ENCODE data around the gene SYNJ1. TPM values are rescaled to one million over a fixed set of nuclear protein-coding genes. Genes with fewer than 3 reads are reported as not detected.
"Not testable (repeated sequence)": the region's sequence is repeated elsewhere in the genome, so short reads cannot be mapped to it uniquely, and the experiment has no call there.

The SYNJ1 gene
- total and polyA plus RNA-seq, 4 donors: 7.4 to 17.5 (median 11.8) TPM

GRCh38 chr21:32739946-32740345 lies 12.1 kb upstream of the SYNJ1 start:
- Histone ChIP-seq H3K9ac (ENCODE audit: insufficient read depth in 1 of 2, low read length in 2 of 2) (no peak overlapping the region), H3K4me1 (ENCODE audit: control insufficient read depth in 5 of 5, insufficient read depth in 5 of 5, low read length in 5 of 5) (no peaks in the 10 kb centered on the region), H3K36me3 (ENCODE audit: control insufficient read depth in 4 of 4, insufficient read depth in 4 of 4, low read length in 4 of 4) (peaks cover 12 to 41% (median 28%) of the 10 kb centered on the region in 4 donors), H3K27me3 (ENCODE audit: control insufficient read depth in 3 of 3, insufficient read depth in 3 of 3, low read length in 2 of 3) (no peaks in the 10 kb centered on the region), H3K27ac (ENCODE audit: low read depth in 1 of 2, low read length in 1 of 2) (no peak overlapping the region), H3K9me3 (ENCODE audit: control insufficient read depth in 4 of 4, insufficient read depth in 3 of 4, low read length in 3 of 4) (no peaks in the 10 kb centered on the region), H3K4me3 (no peak overlapping the region)
- ATAC-seq (ENCODE audit: insufficient read depth, low FRiP score) (no peak), DNase-seq (no peak)
- WGBS, 2 donors: 94 to 95% methylated on average over 2 of the region's 2 CpGs
- TF ChIP-seq CTCF (IDR thresholded peaks at IDR 0.05; ENCODE audit: control extremely low read depth, extremely low read depth): no peak

- not testable (repeated sequence) for H3K4me1 ChIP-seq (ENCODE audit: control insufficient read depth in 5 of 5, insufficient read depth in 5 of 5, low read length in 5 of 5); H3K9me3 ChIP-seq (ENCODE audit: control insufficient read depth in 4 of 4, insufficient read depth in 3 of 4, low read length in 3 of 4); H3K9ac ChIP-seq (ENCODE audit: insufficient read depth in 1 of 2, low read length in 2 of 2); H3K27me3 ChIP-seq (ENCODE audit: control insufficient read depth in 3 of 3, insufficient read depth in 3 of 3, low read length in 2 of 3); DNase-seq; ATAC-seq (ENCODE audit: insufficient read depth, low FRiP score); H3K4me3 ChIP-seq; H3K27ac ChIP-seq (ENCODE audit: low read depth in 1 of 2, low read length in 1 of 2)
- H3K36me3 ChIP-seq (ENCODE audit: control insufficient read depth in 4 of 4, insufficient read depth in 4 of 4, low read length in 4 of 4): peaks cover 7 to 31% (median 19%) of the 10 kb centered on the region in 4 donors
- WGBS, 2 donors: 88 to 89% methylated on average over 4 of the region's 4 CpGs
These were observed 8.3 kb upstream of the SYNJ1 start for GRCh38 chr21:32736083-32736482.

DNA sequence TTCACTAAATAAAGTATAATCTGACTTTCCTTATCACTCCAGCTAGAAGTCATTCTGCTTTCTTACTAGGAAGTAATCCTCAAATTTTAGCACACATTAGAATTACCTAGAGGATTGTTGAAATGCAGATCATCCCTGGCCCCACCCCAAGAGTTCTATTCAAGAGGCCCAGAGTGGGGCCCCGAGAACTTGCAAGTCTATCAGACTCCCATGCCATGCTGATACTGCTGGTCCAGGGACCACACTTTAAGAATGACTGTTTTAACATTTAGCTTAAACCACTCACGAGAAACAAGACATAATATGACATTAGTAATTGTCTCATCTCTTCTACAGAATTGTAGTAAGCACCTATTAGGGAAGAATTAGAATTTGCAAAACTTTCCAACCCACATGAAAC lies 7.7 kb upstream of the SYNJ1 start:
- ATAC-seq (ENCODE audit: insufficient read depth, low FRiP score): no peak
- no peak for TF ChIP-seq CTCF (IDR thresholded peaks at IDR 0.05; ENCODE audit: control extremely low read depth, extremely low read depth)
- no peak overlapping the region for H3K27ac ChIP-seq (ENCODE audit: low read depth in 1 of 2, low read length in 1 of 2)
- no peak for DNase-seq
- WGBS, 2 donors: 89 to 92% methylated on average over 2 of the region's 2 CpGs
- no peaks in the 10 kb centered on the region for H3K9me3 ChIP-seq (ENCODE audit: control insufficient read depth in 4 of 4, insufficient read depth in 3 of 4, low read length in 3 of 4)
- H3K4me3 ChIP-seq: no peak overlapping the region
- no peak overlapping the region for H3K9ac ChIP-seq (ENCODE audit: insufficient read depth in 1 of 2, low read length in 2 of 2)
- H3K36me3 ChIP-seq (ENCODE audit: control insufficient read depth in 4 of 4, insufficient read depth in 4 of 4, low read length in 4 of 4): peaks cover 6 to 28% (median 17%) of the 10 kb centered on the region in 4 donors
- H3K4me1 ChIP-seq (ENCODE audit: control insufficient read depth in 5 of 5, insufficient read depth in 5 of 5, low read length in 5 of 5): no peaks in the 10 kb centered on the region
- H3K27me3 ChIP-seq (ENCODE audit: control insufficient read depth in 3 of 3, insufficient read depth in 3 of 3, low read length in 2 of 3): no peaks in the 10 kb centered on the region

DNA sequence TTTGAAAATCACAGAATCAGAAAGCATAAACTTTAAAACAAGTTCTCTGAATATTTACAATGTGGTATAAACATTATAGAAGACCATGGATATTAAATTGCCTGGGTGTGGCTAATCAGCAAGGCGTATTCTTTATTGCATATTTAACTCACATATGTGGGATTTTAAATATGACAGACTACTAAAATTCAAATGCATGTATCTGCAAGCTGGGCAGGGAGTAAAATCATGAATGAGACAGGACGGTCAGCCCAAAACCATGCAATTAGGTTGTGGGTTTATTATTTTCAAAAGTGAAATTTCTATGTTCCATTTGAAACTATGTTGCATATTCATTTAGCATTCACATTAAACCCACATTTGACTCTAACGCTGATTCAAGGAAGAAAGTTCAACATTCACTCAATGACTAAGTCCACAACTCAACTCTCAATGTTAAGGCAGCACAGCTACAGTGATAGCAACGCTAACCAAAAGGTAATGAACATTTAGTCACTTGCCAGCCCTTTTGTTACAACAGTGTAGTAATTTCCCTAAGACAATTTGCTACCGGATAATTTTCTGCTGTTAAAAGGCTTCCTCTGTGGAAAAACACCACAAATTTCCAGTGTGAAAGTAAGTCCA lies 6.3 kb upstream of the SYNJ1 start:
- TF ChIP-seq CTCF (IDR thresholded peaks at IDR 0.05; ENCODE audit: control extremely low read depth, extremely low read depth): no peak
- Histone ChIP-seq H3K27me3 (ENCODE audit: control insufficient read depth in 3 of 3, insufficient read depth in 3 of 3, low read length in 2 of 3) (no peaks in the 10 kb centered on the region), H3K4me1 (ENCODE audit: control insufficient read depth in 5 of 5, insufficient read depth in 5 of 5, low read length in 5 of 5) (no peaks in the 10 kb centered on the region), H3K4me3 (no peak overlapping the region), H3K9ac (ENCODE audit: insufficient read depth in 1 of 2, low read length in 2 of 2) (no peak overlapping the region), H3K27ac (ENCODE audit: low read depth in 1 of 2, low read length in 1 of 2) (no peak overlapping the region), H3K9me3 (ENCODE audit: control insufficient read depth in 4 of 4, insufficient read depth in 3 of 4, low read length in 3 of 4) (no peaks in the 10 kb centered on the region), H3K36me3 (ENCODE audit: control insufficient read depth in 4 of 4, insufficient read depth in 4 of 4, low read length in 4 of 4) (peaks cover 5 to 25% (median 14%) of the 10 kb centered on the region in 4 donors)
- ATAC-seq (ENCODE audit: insufficient read depth, low FRiP score) (no peak), DNase-seq (no peak)
- 92 to 96% methylated on average over 5 of the region's 5 CpGs for WGBS, 2 donors

Data from lung (tissue), 12 donors.